ENCODE data around the gene UROC1.

Gene UROC1

DNA sequence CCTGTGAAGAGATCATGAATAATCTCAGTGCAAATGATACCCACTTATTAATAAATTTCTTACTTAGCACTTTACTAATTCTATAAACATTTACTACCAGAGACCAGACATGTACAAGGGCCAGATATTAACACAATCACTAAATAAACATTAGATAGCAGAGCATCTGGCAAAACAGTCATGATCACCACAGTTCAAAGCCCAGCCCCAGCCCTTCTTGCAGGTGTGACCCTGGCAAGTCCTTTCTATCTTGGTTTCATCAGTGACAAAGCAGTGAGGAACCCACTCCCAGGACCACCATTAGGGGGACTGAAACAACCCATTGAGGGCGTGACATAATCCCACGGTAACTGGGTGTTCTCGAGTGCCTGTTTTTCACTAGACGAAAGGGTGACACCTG is 53.5 kb downstream of the UROC1 start:
- Histone ChIP-seq H2BK120ac (ENCODE audit: low read depth, low read length) (no peak overlapping the region), H3K27ac (replicated peaks; ENCODE audit: low read length) (no peak overlapping the region)
- no CpG with 5 or more reads among the region's 4 CpGs for WGBS, 2 donors (ENCODE audit: extremely low coverage in 2 of 2, insufficient read length in 2 of 2, insufficient replicate concordance in 1 of 2)

DNA sequence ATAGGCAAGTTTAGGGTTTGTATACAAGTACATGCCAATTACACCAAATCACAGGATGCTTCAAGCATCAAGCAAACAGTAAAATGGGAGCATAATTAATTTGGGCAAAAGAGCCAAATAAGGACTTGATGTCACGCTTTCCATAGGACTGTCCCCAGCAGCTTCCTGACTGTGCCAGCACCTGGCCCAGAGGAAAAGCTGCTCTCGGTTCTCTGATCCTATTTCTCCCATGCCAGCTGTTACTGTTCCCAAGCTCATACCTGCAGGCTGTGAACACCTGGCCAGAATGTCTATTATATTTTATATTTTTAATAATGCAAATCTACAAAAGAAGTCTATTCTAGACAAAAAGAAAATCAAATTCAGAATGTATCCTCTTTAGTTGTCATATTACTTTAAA is 54.1 kb downstream of the UROC1 start:
- Histone ChIP-seq H3K4me2 (ENCODE audit: insufficient read depth, low read length, poor library complexity, severe bottlenecking) (no peak overlapping the region), H3K23ac (ENCODE audit: low read depth, low read length, poor library complexity) (no peak overlapping the region), H2AFZ (ENCODE audit: low read length) (no peak overlapping the region), H2BK12ac (ENCODE audit: low read length) (no peak overlapping the region), H3K4ac (ENCODE audit: low read length) (no peak overlapping the region), H2AK5ac (ENCODE audit: low read depth, low read length) (no peak overlapping the region), H2BK120ac (ENCODE audit: low read depth, low read length) (no peak overlapping the region), H3K79me1 (ENCODE audit: low read depth, low read length) (peaks cover 23% of the 10 kb centered on the region), H3K9me3 (replicated peaks in 1 of 2; ENCODE audit: control insufficient read depth in 2 of 2, insufficient read depth in 1 of 2, low read depth in 1 of 2, low read length in 2 of 2) (no peaks in the 10 kb centered on the region), H3K27ac (replicated peaks; ENCODE audit: low read length) (no peak overlapping the region), H3K18ac (ENCODE audit: low read length) (no peak overlapping the region), H2BK5ac (ENCODE audit: low read length) (no peak overlapping the region), H3K9ac (ENCODE audit: low read depth, low read length, poor library complexity) (no peak overlapping the region), H4K8ac (ENCODE audit: low read depth, low read length) (no peak overlapping the region), H3K14ac (ENCODE audit: low read length) (no peak overlapping the region), H3K4me3 (ENCODE audit: low read length in 2 of 2) (no peak overlapping the region), H2BK15ac (ENCODE audit: low read length) (no peak overlapping the region), H4K91ac (ENCODE audit: low read depth, low read length, poor library complexity) (no peak overlapping the region), H3K27me3 (ENCODE audit: control insufficient read depth in 3 of 3, insufficient read depth in 3 of 3, low read depth in 1 of 3, low read length in 3 of 3) (no peaks in the 10 kb centered on the region), H3K36me3 (replicated peaks in 1 of 2; ENCODE audit: control insufficient read depth in 2 of 2, insufficient read depth in 2 of 2, low read length in 2 of 2) (peaks cover 71 to 98% of the 10 kb centered on the region in 2 donors), H3K4me1 (ENCODE audit: control insufficient read depth in 2 of 2, insufficient read depth in 1 of 2, low read depth in 1 of 2, low read length in 2 of 2) (peaks cover 0 to 2% of the 10 kb centered on the region in 2 donors)
- no peak for DNase-seq (ENCODE audit: low spot score)
- no CpG with 5 or more reads among the region's 2 CpGs for WGBS, 2 donors (ENCODE audit: extremely low coverage in 2 of 2, insufficient read length in 2 of 2, insufficient replicate concordance in 1 of 2)

More for the DNA sequence above, 53.5 kb downstream of the UROC1 start:
- Histone ChIP-seq H3K9ac (ENCODE audit: low read depth, low read length, poor library complexity) (no peak overlapping the region), H3K18ac (ENCODE audit: low read length) (no peak overlapping the region), H4K8ac (ENCODE audit: low read depth, low read length) (no peak overlapping the region), H3K4me2 (ENCODE audit: insufficient read depth, low read length, poor library complexity, severe bottlenecking) (no peak overlapping the region), H2BK5ac (ENCODE audit: low read length) (no peak overlapping the region), H3K27me3 (ENCODE audit: control insufficient read depth in 3 of 3, insufficient read depth in 3 of 3, low read depth in 1 of 3, low read length in 3 of 3) (no peaks in the 10 kb centered on the region), H2AK5ac (ENCODE audit: low read depth, low read length) (no peak overlapping the region), H3K4me1 (ENCODE audit: control insufficient read depth in 2 of 2, insufficient read depth in 1 of 2, low read depth in 1 of 2, low read length in 2 of 2) (peaks cover 0 to 2% of the 10 kb centered on the region in 2 donors), H3K36me3 (replicated peaks in 1 of 2; ENCODE audit: control insufficient read depth in 2 of 2, insufficient read depth in 2 of 2, low read length in 2 of 2) (peaks cover 73 to 98% of the 10 kb centered on the region in 2 donors), H3K9me3 (replicated peaks in 1 of 2; ENCODE audit: control insufficient read depth in 2 of 2, insufficient read depth in 1 of 2, low read depth in 1 of 2, low read length in 2 of 2) (no peaks in the 10 kb centered on the region), H3K4me3 (ENCODE audit: low read length in 2 of 2) (no peak overlapping the region), H3K23ac (ENCODE audit: low read depth, low read length, poor library complexity) (no peak overlapping the region), H2BK15ac (ENCODE audit: low read length) (no peak overlapping the region), H3K79me1 (ENCODE audit: low read depth, low read length) (peaks cover 24% of the 10 kb centered on the region), H3K4ac (ENCODE audit: low read length) (no peak overlapping the region), H3K14ac (ENCODE audit: low read length) (no peak overlapping the region), H2AFZ (ENCODE audit: low read length) (no peak overlapping the region), H2BK12ac (ENCODE audit: low read length) (no peak overlapping the region), H4K91ac (ENCODE audit: low read depth, low read length, poor library complexity) (no peak overlapping the region)
- no peak for DNase-seq (ENCODE audit: low spot score)

DNA sequence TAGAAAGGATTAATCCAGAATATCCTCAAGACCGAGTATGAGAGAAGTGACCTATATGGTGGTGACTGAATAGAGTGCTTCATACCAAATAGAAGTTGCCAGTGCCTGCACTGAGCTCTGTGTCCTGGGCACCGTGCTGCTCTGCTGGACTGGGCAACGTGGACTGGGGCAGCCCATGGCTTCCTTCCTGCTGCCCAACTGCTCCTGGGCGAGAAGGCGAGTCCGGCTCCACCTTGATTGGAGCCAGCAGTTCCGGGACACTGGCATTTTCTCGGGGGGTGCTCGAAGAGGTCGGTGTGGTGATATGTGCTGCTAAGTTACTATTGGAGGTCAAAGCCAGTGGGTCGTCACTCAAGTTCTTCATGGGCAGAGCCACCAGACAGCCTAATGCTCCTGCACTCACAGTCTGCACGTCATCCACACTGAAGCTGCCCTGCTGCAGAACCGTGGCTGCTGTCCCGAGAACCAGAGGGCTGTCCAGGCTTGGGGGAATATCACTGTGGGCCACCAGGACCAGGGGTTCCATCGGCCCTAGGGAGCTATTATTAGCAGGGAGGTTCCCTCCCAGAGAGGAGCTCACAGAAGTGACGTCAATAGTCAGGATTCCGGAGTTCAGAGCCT is 56.0 kb downstream of the UROC1 start:
- Histone ChIP-seq H3K36me3 (replicated peaks in 1 of 2; ENCODE audit: control insufficient read depth in 2 of 2, insufficient read depth in 2 of 2, low read length in 2 of 2) (peaks cover 64 to 97% of the 10 kb centered on the region in 2 donors), H2BK120ac (ENCODE audit: low read depth, low read length) (no peak overlapping the region)
- no CpG with 5 or more reads among the region's 17 CpGs for WGBS, 2 donors (ENCODE audit: extremely low coverage in 2 of 2, insufficient read length in 2 of 2, insufficient replicate concordance in 1 of 2)

DNA sequence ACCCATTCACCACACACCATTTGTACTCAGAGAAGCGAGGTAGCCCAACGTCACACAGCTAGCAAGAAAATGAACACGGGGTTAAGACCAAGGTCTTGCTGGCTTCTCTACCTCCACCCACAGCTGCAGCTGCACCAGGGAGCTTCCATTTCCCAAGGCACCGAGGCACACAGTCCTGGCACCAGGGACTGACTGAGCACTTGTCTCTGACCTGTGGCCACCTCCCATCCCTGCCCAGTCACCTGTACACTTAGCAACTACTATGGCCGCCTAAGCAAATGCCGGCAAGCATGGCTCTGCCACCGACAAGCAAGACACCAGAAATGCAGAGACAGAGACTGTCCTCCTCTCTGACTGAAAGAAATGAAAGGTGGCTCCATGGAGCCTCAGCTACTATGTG is 57.2 kb downstream of the UROC1 start:
- no peaks in the 10 kb centered on the region for H3K9me3 ChIP-seq (replicated peaks in 1 of 2; ENCODE audit: control insufficient read depth in 2 of 2, insufficient read depth in 1 of 2, low read depth in 1 of 2, low read length in 2 of 2)
- H3K4me3 ChIP-seq (ENCODE audit: low read length in 2 of 2) = no peak overlapping the region
- H2BK5ac ChIP-seq (ENCODE audit: low read length) = no peak overlapping the region
- no peak overlapping the region for H3K4me2 ChIP-seq (ENCODE audit: insufficient read depth, low read length, poor library complexity, severe bottlenecking)
- H3K36me3 ChIP-seq (replicated peaks in 1 of 2; ENCODE audit: control insufficient read depth in 2 of 2, insufficient read depth in 2 of 2, low read length in 2 of 2) = peaks cover 61 to 93% of the 10 kb centered on the region in 2 donors
- H3K14ac ChIP-seq (ENCODE audit: low read length) = no peak overlapping the region
- no peak overlapping the region for H2BK15ac ChIP-seq (ENCODE audit: low read length)
- no peak for DNase-seq (ENCODE audit: low spot score)
- no CpG with 5 or more reads among the region's 7 CpGs for WGBS, 2 donors (ENCODE audit: extremely low coverage in 2 of 2, insufficient read length in 2 of 2, insufficient replicate concordance in 1 of 2)
- no peak overlapping the region for H2BK12ac ChIP-seq (ENCODE audit: low read length)
- no peak overlapping the region for H2AK5ac ChIP-seq (ENCODE audit: low read depth, low read length)
- no peak overlapping the region for H3K4ac ChIP-seq (ENCODE audit: low read length)
- H4K8ac ChIP-seq (ENCODE audit: low read depth, low read length) = no peak overlapping the region
- H2AFZ ChIP-seq (ENCODE audit: low read length) = no peak overlapping the region
- H3K27me3 ChIP-seq (ENCODE audit: control insufficient read depth in 3 of 3, insufficient read depth in 3 of 3, low read depth in 1 of 3, low read length in 3 of 3) = no peaks in the 10 kb centered on the region
- H3K18ac ChIP-seq (ENCODE audit: low read length) = no peak overlapping the region
- H3K27ac ChIP-seq (replicated peaks; ENCODE audit: low read length) = no peak overlapping the region
- H4K91ac ChIP-seq (ENCODE audit: low read depth, low read length, poor library complexity) = no peak overlapping the region
- peaks cover 0 to 4% of the 10 kb centered on the region in 2 donors for H3K4me1 ChIP-seq (ENCODE audit: control insufficient read depth in 2 of 2, insufficient read depth in 1 of 2, low read depth in 1 of 2, low read length in 2 of 2)
- H3K23ac ChIP-seq (ENCODE audit: low read depth, low read length, poor library complexity) = no peak overlapping the region
- H2BK120ac ChIP-seq (ENCODE audit: low read depth, low read length) = no peak overlapping the region
- H3K79me1 ChIP-seq (ENCODE audit: low read depth, low read length) = peaks cover 18% of the 10 kb centered on the region
- no peak overlapping the region for H3K9ac ChIP-seq (ENCODE audit: low read depth, low read length, poor library complexity)

More for the DNA sequence above, 56.0 kb downstream of the UROC1 start:
- H2BK12ac ChIP-seq (ENCODE audit: low read length) = no peak overlapping the region
- H3K79me1 ChIP-seq (ENCODE audit: low read depth, low read length) = peaks cover 15% of the 10 kb centered on the region
- DNase-seq (ENCODE audit: low spot score) = no peak
- no peak overlapping the region for H3K14ac ChIP-seq (ENCODE audit: low read length)
- no peak overlapping the region for H3K4me2 ChIP-seq (ENCODE audit: insufficient read depth, low read length, poor library complexity, severe bottlenecking)
- no peaks in the 10 kb centered on the region for H3K9me3 ChIP-seq (replicated peaks in 1 of 2; ENCODE audit: control insufficient read depth in 2 of 2, insufficient read depth in 1 of 2, low read depth in 1 of 2, low read length in 2 of 2)
- peak overlapping the region; percentile 8 for H3K18ac ChIP-seq (ENCODE audit: low read length)
- H3K4me1 ChIP-seq (ENCODE audit: control insufficient read depth in 2 of 2, insufficient read depth in 1 of 2, low read depth in 1 of 2, low read length in 2 of 2) = peaks cover 0 to 2% of the 10 kb centered on the region in 2 donors
- no peak overlapping the region for H2AK5ac ChIP-seq (ENCODE audit: low read depth, low read length)
- no peak overlapping the region for H2BK5ac ChIP-seq (ENCODE audit: low read length)
- H4K91ac ChIP-seq (ENCODE audit: low read depth, low read length, poor library complexity) = no peak overlapping the region
- H3K4ac ChIP-seq (ENCODE audit: low read length) = no peak overlapping the region
- no peak overlapping the region for H2BK15ac ChIP-seq (ENCODE audit: low read length)
- H3K27ac ChIP-seq (replicated peaks; ENCODE audit: low read length) = no peak overlapping the region
- H3K23ac ChIP-seq (ENCODE audit: low read depth, low read length, poor library complexity) = peak overlapping the region; percentile 50
- no peak overlapping the region for H2AFZ ChIP-seq (ENCODE audit: low read length)
- no peak overlapping the region for H4K8ac ChIP-seq (ENCODE audit: low read depth, low read length)
- H3K9ac ChIP-seq (ENCODE audit: low read depth, low read length, poor library complexity) = no peak overlapping the region
- no peak overlapping the region for H3K4me3 ChIP-seq (ENCODE audit: low read length in 2 of 2)
- no peaks in the 10 kb centered on the region for H3K27me3 ChIP-seq (ENCODE audit: control insufficient read depth in 3 of 3, insufficient read depth in 3 of 3, low read depth in 1 of 3, low read length in 3 of 3)
